Activated naive CD4-positive, alpha-beta T cell treated with anti-CD3 and anti-CD28 coated beads, Interleukin-2, amount 50 U/mL, for 24 hours (primary cell): ENCODE results near the gene COG5.

Experiments
- H3K27ac Mint-ChIP-seq: one replicate; pipeline ENCODE4 v1.8.0; 2021; ENCODE audit warnings: mild to moderate bottlenecking, mixed read lengths
- H3K27me3 Mint-ChIP-seq: one replicate; pipeline ENCODE4 v1.8.0; 2021; ENCODE audit warnings: mixed read lengths
- H3K36me3 Mint-ChIP-seq: one replicate; pipeline ENCODE4 v1.8.0; 2021; ENCODE audit warnings: mixed read lengths
- H3K4me1 Mint-ChIP-seq: one replicate; pipeline ENCODE4 v1.8.0; 2021; ENCODE audit warnings: mixed read lengths
- H3K4me3 Mint-ChIP-seq: one replicate; pipeline ENCODE4 v1.8.0; 2021; ENCODE audit warnings: mild to moderate bottlenecking, mixed read lengths
- H3K9me3 Mint-ChIP-seq: one replicate; pipeline ENCODE4 v1.8.0; 2021; ENCODE audit warnings: mixed read lengths

The COG5 gene

GRCh38 chr7:107286751-107287621 is 276.7 kb downstream of the COG5 start:
- no peaks in the 10 kb centered on the region for H3K27me3 Mint-ChIP-seq
- peaks cover 26% of the 10 kb centered on the region for H3K36me3 Mint-ChIP-seq
- H3K9me3 Mint-ChIP-seq: no peaks in the 10 kb centered on the region
- no peak overlapping the region for H3K4me3 Mint-ChIP-seq
- H3K27ac Mint-ChIP-seq: no peak overlapping the region
- no peaks in the 10 kb centered on the region for H3K4me1 Mint-ChIP-seq

- no peaks in the 10 kb centered on the region for H3K9me3 Mint-ChIP-seq
Observed at GRCh38 chr7:107284911-107285479, 278.7 kb downstream of the COG5 start.

GRCh38 chr7:107277331-107277730 is 286.4 kb downstream of the COG5 start:
- Mint-ChIP-seq H3K27me3 (no peaks in the 10 kb centered on the region), H3K4me1 (no peaks in the 10 kb centered on the region), H3K27ac (no peak overlapping the region), H3K9me3 (no peaks in the 10 kb centered on the region), H3K4me3 (no peak overlapping the region), H3K36me3 (peaks cover 20% of the 10 kb centered on the region)

More at GRCh38 chr7:107284911-107285479, 278.7 kb downstream of the COG5 start:
- no peaks in the 10 kb centered on the region for H3K27me3 Mint-ChIP-seq
- peaks cover 20% of the 10 kb centered on the region for H3K36me3 Mint-ChIP-seq
- no peak overlapping the region for H3K27ac Mint-ChIP-seq
- H3K4me3 Mint-ChIP-seq: no peak overlapping the region
- H3K4me1 Mint-ChIP-seq: no peaks in the 10 kb centered on the region

- H3K4me3 Mint-ChIP-seq: no peak overlapping the region
- peaks cover 16% of the 10 kb centered on the region for H3K36me3 Mint-ChIP-seq
- no peaks in the 10 kb centered on the region for H3K27me3 Mint-ChIP-seq
- no peaks in the 10 kb centered on the region for H3K4me1 Mint-ChIP-seq
- H3K9me3 Mint-ChIP-seq: no peaks in the 10 kb centered on the region
- no peak overlapping the region for H3K27ac Mint-ChIP-seq
Observed at GRCh38 chr7:107276220-107276827, 287.4 kb downstream of the COG5 start.

GRCh38 chr7:107274506-107274905 is 289.2 kb downstream of the COG5 start:
- H3K27me3 Mint-ChIP-seq: no peaks in the 10 kb centered on the region
- no peak overlapping the region for H3K27ac Mint-ChIP-seq
- H3K4me3 Mint-ChIP-seq: no peak overlapping the region
- no peaks in the 10 kb centered on the region for H3K4me1 Mint-ChIP-seq
- no peaks in the 10 kb centered on the region for H3K9me3 Mint-ChIP-seq
- peaks cover 16% of the 10 kb centered on the region for H3K36me3 Mint-ChIP-seq

DNA sequence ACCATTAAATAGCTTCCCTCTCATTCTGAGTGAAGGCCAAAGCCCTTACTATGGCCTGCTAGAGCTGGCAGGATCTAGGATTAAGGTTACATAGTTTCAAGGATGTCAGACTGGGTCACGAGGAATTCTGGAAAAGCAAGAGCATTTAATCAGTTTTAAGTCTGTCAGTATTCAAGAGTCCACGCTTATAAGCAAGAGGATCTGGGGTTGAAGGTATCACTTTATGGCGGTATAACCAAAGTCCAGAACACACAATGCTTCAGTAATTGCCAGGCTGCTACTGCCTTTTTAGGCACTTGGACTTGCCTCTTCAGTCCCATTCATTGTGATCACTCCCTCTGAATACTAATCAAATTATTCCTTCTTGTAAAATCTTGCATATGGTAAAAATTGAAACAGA is 293.9 kb downstream of the COG5 start:
- Mint-ChIP-seq H3K4me1 (no peaks in the 10 kb centered on the region), H3K9me3 (no peaks in the 10 kb centered on the region), H3K4me3 (no peak overlapping the region), H3K27ac (no peak overlapping the region), H3K27me3 (no peaks in the 10 kb centered on the region), H3K36me3 (peaks cover 14% of the 10 kb centered on the region)

GRCh38 chr7:107268594-107268993 is 295.1 kb downstream of the COG5 start:
- H3K4me3 Mint-ChIP-seq: no peak overlapping the region
- no peaks in the 10 kb centered on the region for H3K9me3 Mint-ChIP-seq
- H3K4me1 Mint-ChIP-seq: no peaks in the 10 kb centered on the region
- H3K27ac Mint-ChIP-seq: no peak overlapping the region
- peaks cover 11% of the 10 kb centered on the region for H3K36me3 Mint-ChIP-seq
- H3K27me3 Mint-ChIP-seq: no peaks in the 10 kb centered on the region

DNA sequence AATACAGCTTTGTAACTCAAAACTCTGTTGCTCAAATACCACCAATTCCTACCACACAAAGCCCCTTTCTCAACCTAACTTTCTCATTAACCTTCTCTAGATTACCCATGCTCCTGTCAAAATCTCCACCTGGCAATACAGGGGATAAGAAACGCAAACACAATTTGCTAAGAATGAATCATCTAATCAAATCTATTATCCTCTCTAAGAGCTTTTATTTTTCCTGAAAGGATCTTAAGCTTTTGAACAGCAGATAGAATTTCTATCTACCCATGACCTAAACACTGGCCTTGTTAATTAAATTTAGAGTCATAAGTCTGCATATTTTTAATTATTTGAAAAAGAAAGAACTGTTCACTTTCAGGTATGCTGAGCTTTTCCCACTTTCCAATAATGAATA is 296.6 kb downstream of the COG5 start:
- no peaks in the 10 kb centered on the region for H3K9me3 Mint-ChIP-seq
- H3K4me1 Mint-ChIP-seq: no peaks in the 10 kb centered on the region
- H3K36me3 Mint-ChIP-seq: peaks cover 13% of the 10 kb centered on the region
- H3K4me3 Mint-ChIP-seq: no peak overlapping the region
- H3K27ac Mint-ChIP-seq: no peak overlapping the region
- no peaks in the 10 kb centered on the region for H3K27me3 Mint-ChIP-seq

GRCh38 chr7:107264723-107265122 is 299.0 kb downstream of the COG5 start:
- Mint-ChIP-seq H3K4me1 (no peaks in the 10 kb centered on the region), H3K4me3 (no peak overlapping the region), H3K27me3 (no peaks in the 10 kb centered on the region), H3K9me3 (no peaks in the 10 kb centered on the region), H3K36me3 (peaks cover 15% of the 10 kb centered on the region), H3K27ac (no peak overlapping the region)

DNA sequence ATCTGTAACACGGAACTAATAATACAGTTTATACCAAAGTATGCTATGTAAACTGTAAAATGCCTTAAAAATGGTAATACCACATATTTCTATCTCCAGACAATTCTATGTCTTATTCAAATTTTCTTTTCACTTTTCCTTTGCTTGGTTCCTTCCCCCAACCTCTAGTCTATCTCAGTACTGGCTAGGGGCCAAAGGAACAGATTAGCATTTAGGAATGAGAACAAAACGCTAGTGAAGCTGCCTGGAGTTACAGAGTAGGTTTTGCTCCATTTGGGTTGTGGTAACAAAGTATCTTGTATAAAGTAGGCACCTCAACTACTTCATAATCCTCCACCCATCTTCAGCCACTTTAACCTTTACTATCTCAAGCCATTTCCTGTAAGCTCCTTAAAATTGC is 300.9 kb downstream of the COG5 start:
- Mint-ChIP-seq H3K36me3 (peaks cover 19% of the 10 kb centered on the region), H3K9me3 (no peaks in the 10 kb centered on the region), H3K4me3 (no peak overlapping the region), H3K27me3 (no peaks in the 10 kb centered on the region), H3K27ac (peak overlapping the region; percentile 63), H3K4me1 (no peaks in the 10 kb centered on the region)

GRCh38 chr7:107258737-107259136 is 305.0 kb downstream of the COG5 start:
- Mint-ChIP-seq H3K27me3 (no peaks in the 10 kb centered on the region), H3K36me3 (peaks cover 20% of the 10 kb centered on the region), H3K4me1 (peaks cover under 1% of the 10 kb centered on the region), H3K27ac (no peak overlapping the region), H3K9me3 (no peaks in the 10 kb centered on the region), H3K4me3 (no peak overlapping the region)

DNA sequence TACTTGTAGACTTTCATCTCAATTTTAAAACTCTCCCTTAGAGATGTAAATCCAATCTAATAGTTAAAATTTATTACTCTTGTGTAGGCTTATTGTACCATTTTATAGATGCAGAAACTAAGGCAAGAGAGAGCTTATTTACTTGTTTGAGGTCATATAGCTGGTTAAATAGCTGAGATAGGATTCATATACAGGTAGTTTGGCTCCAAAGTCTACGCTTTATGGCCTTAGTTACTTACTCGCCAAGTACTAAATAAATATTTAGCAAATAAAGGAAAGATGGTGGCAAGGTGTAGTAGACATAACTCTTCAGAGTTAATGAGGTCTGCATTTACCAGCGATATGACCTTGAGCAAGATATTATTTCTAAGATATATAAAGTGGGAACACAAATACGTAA is 308.1 kb downstream of the COG5 start:
- H3K4me1 Mint-ChIP-seq: peaks cover 13% of the 10 kb centered on the region
- H3K27me3 Mint-ChIP-seq: no peaks in the 10 kb centered on the region
- H3K9me3 Mint-ChIP-seq: no peaks in the 10 kb centered on the region
- peaks cover 14% of the 10 kb centered on the region for H3K36me3 Mint-ChIP-seq
- H3K27ac Mint-ChIP-seq: no peak overlapping the region
- no peak overlapping the region for H3K4me3 Mint-ChIP-seq

DNA sequence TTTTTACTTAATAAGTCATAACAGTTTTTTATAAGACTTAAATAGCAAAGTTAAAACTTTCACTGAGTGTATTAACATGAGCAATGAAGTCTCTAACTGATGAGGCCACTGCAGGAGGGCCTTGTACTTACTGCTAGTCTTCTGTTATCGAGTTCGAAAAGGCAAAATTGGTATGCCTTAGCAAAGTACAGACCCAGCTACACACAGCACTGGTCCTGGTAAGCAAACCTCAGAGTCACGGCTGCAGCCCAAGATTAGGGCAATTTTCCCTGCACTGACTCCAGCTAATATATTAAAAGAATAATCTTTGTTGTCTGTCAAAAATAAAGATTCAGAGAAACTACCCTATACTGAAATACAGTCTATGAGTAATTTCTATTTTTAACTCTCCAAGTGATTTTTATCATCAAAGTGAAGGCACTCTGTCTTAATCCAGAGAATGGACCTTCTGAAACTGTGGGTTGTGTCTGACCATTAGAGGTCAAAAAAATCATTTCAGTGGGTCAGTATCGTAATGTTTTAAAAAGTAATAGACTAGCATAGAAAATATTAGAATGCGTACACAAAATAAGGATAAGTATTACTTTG is 309.2 kb downstream of the COG5 start:
- H3K27ac Mint-ChIP-seq: no peak overlapping the region
- no peak overlapping the region for H3K4me3 Mint-ChIP-seq
- H3K4me1 Mint-ChIP-seq: peaks cover 13% of the 10 kb centered on the region
- no peaks in the 10 kb centered on the region for H3K27me3 Mint-ChIP-seq
- no peaks in the 10 kb centered on the region for H3K9me3 Mint-ChIP-seq
- peaks cover 17% of the 10 kb centered on the region for H3K36me3 Mint-ChIP-seq

DNA sequence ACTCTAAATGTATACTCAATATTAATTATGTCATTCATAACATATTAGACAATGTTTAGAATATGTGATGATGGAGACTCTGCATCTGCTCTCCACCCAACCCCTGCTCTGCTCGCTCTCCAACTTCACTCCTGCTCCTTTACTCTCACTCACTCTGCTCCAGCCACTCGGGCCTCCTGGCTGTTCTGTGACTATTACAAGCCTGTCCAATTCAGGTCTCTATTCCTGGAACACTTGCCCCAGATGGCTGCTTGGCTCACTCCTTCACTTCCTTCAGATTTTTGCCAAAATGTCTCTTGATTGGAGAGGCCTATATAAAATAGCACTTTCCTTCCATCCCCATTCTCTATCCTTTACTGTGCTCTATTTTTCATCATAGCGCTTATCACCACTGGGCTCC is 310.1 kb downstream of the COG5 start:
- Mint-ChIP-seq H3K36me3 (peaks cover 16% of the 10 kb centered on the region), H3K27ac (no peak overlapping the region), H3K4me1 (peaks cover 13% of the 10 kb centered on the region), H3K27me3 (no peaks in the 10 kb centered on the region), H3K9me3 (no peaks in the 10 kb centered on the region), H3K4me3 (no peak overlapping the region)

DNA sequence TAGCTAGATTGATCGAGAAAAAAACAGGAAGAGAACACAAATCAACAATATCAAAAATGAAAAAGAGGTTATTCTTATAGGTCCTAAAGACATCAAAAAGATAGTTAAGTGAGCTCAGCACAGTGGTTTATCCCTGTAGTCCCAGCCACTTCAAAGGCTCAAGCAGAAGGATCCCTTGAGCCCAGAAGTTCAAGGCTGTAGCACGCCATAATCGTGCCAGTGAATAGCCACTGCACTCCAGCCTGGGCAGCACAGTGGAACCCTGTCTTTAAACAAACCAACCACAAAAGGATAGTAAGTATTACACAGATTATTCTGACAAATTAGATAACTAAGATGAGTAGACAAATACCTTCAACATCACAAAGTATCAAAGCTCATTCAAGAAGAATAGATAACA is 311.8 kb downstream of the COG5 start:
- Mint-ChIP-seq H3K4me1 (peaks cover 13% of the 10 kb centered on the region), H3K27ac (no peak overlapping the region), H3K9me3 (no peaks in the 10 kb centered on the region), H3K4me3 (no peak overlapping the region), H3K27me3 (no peaks in the 10 kb centered on the region), H3K36me3 (peaks cover 23% of the 10 kb centered on the region)
